Measurements from ENCODE around the gene PFKFB3.

PFKFB3 gene

GRCh38 chr10:6174201-6174874 lies 28.4 kb upstream of the PFKFB3 start:
- Mint-ChIP-seq H3K9me3 (no peaks in the 10 kb centered on the region), H3K27me3 (ENCODE audit: low read depth, poor library complexity) (peaks cover 7% of the 10 kb centered on the region), H3K27ac (no peak overlapping the region), H3K4me1 (peaks cover 84% of the 10 kb centered on the region), H3K36me3 (ENCODE audit: low read depth) (peaks cover 30% of the 10 kb centered on the region), H3K4me3 (no peak overlapping the region)
- DNase-seq: no peak
- TF ChIP-seq CTCF (IDR thresholded peaks at IDR 0.05): no peak

GRCh38 chr10:6175329-6176055 lies 27.2 kb upstream of the PFKFB3 start:
- no peak for DNase-seq
- Mint-ChIP-seq H3K9me3 (no peaks in the 10 kb centered on the region), H3K27ac (peak overlapping the region; percentile 88), H3K4me1 (peaks cover 76% of the 10 kb centered on the region), H3K27me3 (ENCODE audit: low read depth, poor library complexity) (peaks cover 7% of the 10 kb centered on the region), H3K4me3 (no peak overlapping the region), H3K36me3 (ENCODE audit: low read depth) (peaks cover 27% of the 10 kb centered on the region)
- TF ChIP-seq CTCF (IDR thresholded peaks at IDR 0.05): no peak

GRCh38 chr10:6176691-6177231 lies 26.0 kb upstream of the PFKFB3 start:
- Mint-ChIP-seq H3K9me3 (no peaks in the 10 kb centered on the region), H3K4me1 (peaks cover 70% of the 10 kb centered on the region), H3K36me3 (ENCODE audit: low read depth) (peaks cover 23% of the 10 kb centered on the region), H3K4me3 (no peak overlapping the region), H3K27ac (peak overlapping the region; percentile 96), H3K27me3 (ENCODE audit: low read depth, poor library complexity) (peaks cover 7% of the 10 kb centered on the region)
- TF ChIP-seq CTCF (IDR thresholded peaks at IDR 0.05): no peak
- no peak for DNase-seq

GRCh38 chr10:6177880-6178281 lies 24.9 kb upstream of the PFKFB3 start:
- no peak for TF ChIP-seq CTCF (IDR thresholded peaks at IDR 0.05)
- Mint-ChIP-seq H3K27ac (no peak overlapping the region), H3K4me1 (peaks cover 70% of the 10 kb centered on the region), H3K9me3 (no peaks in the 10 kb centered on the region), H3K4me3 (no peak overlapping the region), H3K27me3 (ENCODE audit: low read depth, poor library complexity) (peaks cover 7% of the 10 kb centered on the region), H3K36me3 (ENCODE audit: low read depth) (peaks cover 20% of the 10 kb centered on the region)
- DNase-seq: no peak

DNA sequence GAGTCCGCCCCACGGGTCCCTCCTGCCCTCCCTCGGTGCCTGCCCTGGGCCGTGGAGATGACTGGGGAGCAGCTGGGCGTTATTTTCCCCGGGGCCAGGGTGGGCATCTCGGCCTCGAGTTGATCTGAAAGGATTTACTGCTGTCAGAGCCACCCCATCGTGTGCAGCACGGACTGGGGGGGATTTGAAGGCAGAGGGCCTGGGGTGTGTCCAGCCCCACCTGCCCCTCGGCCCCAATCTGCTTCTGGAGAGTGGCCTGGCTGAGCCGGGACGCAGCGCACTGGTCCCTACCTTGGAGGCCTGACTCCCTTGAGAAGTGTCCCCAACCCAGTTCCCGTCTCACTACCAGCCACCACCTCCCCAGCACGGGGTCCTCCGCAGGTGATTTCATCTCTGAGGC lies 24.2 kb upstream of the PFKFB3 start:
- Mint-ChIP-seq H3K36me3 (ENCODE audit: low read depth) (peaks cover 13% of the 10 kb centered on the region), H3K27ac (no peak overlapping the region), H3K4me3 (no peak overlapping the region), H3K4me1 (peaks cover 63% of the 10 kb centered on the region), H3K27me3 (ENCODE audit: low read depth, poor library complexity) (peaks cover 7% of the 10 kb centered on the region), H3K9me3 (no peaks in the 10 kb centered on the region)
- no peak for TF ChIP-seq CTCF (IDR thresholded peaks at IDR 0.05)
- no peak for DNase-seq
